ENCODE data around the gene FMN1.

GRCh38 chr15:32878342-32878741, 316.2 kb downstream of the FMN1 start:
- TF ChIP-seq, protein P1, sequence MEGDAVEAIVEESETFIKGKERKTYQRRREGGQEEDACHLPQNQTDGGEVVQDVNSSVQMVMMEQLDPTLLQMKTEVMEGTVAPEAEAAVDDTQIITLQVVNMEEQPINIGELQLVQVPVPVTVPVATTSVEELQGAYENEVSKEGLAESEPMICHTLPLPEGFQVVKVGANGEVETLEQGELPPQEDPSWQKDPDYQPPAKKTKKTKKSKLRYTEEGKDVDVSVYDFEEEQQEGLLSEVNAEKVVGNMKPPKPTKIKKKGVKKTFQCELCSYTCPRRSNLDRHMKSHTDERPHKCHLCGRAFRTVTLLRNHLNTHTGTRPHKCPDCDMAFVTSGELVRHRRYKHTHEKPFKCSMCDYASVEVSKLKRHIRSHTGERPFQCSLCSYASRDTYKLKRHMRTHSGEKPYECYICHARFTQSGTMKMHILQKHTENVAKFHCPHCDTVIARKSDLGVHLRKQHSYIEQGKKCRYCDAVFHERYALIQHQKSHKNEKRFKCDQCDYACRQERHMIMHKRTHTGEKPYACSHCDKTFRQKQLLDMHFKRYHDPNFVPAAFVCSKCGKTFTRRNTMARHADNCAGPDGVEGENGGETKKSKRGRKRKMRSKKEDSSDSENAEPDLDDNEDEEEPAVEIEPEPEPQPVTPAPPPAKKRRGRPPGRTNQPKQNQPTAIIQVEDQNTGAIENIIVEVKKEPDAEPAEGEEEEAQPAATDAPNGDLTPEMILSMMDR (IDR thresholded peaks at IDR 0.05), result no peak
- TF ChIP-seq POLR2A (IDR thresholded peaks at IDR 0.05), result no peak
